IMR-90 (cell line): Measurements from ENCODE around the gene ABHD15.

Experiments
- CEBPB ChIP-seq: IDR thresholded peaks from 2 replicates; pipeline ENCODE4 v1.6.1; 2012; ENCODE audit warnings: low read depth, low read length, improper control_type of control experiment
- CHD1 ChIP-seq: IDR thresholded peaks from 2 replicates; pipeline ENCODE4 v1.6.1; 2012; ENCODE audit warnings: low read depth, low read length, improper control_type of control experiment
- CTCF ChIP-seq: conservative IDR thresholded peaks from 2 replicates; pipeline ENCODE4 v1.5.1; 2012; ENCODE audit warnings: mild to moderate bottlenecking, low read depth, low read length, improper control_type of control experiment
- FOS ChIP-seq: fragments of 150-350 bp; IDR thresholded peaks from 2 replicates; pipeline ENCODE4 v1.6.1; 2016; ENCODE audit warnings: low read depth, low read length
- MXI1 ChIP-seq: IDR thresholded peaks from 2 replicates; pipeline ENCODE4 v1.6.1; 2012; ENCODE audit warnings: low read depth, mild to moderate bottlenecking, low read length, moderate library complexity, borderline replicate concordance
- RAD21 ChIP-seq: IDR thresholded peaks from 2 replicates; pipeline ENCODE4 v1.6.1; 2012; ENCODE audit warnings: low read length, improper control_type of control experiment

- TF ChIP-seq CTCF (no peak), FOS (no peak), MXI1 (no peak), RAD21 (no peak), CEBPB (no peak), CHD1 (no peak)
Measured at GRCh38 chr17:29578626-29579485, 12.0 kb upstream of the ABHD15 start.
